Activated naive CD8-positive, alpha-beta T cell treated with anti-CD3 and anti-CD28 coated beads, Interleukin-2, amount 50 U/mL, for 16 hours (primary cell): ENCODE data around the gene AS3MT.
"Not testable (repeated sequence)": the region's sequence is repeated elsewhere in the genome, so short reads cannot be mapped to it uniquely, and the experiment has no call there.

Experiments used
- DNase-seq: peaks from one replicate; pipeline ENCODE4 v3.0.0-alpha.2; 2020; ENCODE audit warnings: low read depth, low spot score

The AS3MT gene

GRCh38 chr10:102855731-102856436 lies 13.4 kb upstream of the AS3MT start:
- not testable (repeated sequence) for DNase-seq

GRCh38 chr10:102856758-102857424 lies 12.4 kb upstream of the AS3MT start:
- DNase-seq = no peak

- no peak for DNase-seq
Observed at GRCh38 chr10:102859911-102860310, 9.4 kb upstream of the AS3MT start.

- no peak for DNase-seq
Observed at GRCh38 chr10:102863660-102864059, 5.6 kb upstream of the AS3MT start.

- no peak for DNase-seq
Observed at GRCh38 chr10:102865620-102866019, 3.6 kb upstream of the AS3MT start.

GRCh38 chr10:102868911-102869257 lies 386 bp upstream of the AS3MT start:
- no peak for DNase-seq

GRCh38 chr10:102870221-102870620 lies 951 bp downstream of the AS3MT start:
- DNase-seq = no peak

GRCh38 chr10:102872163-102872562 lies 2.9 kb downstream of the AS3MT start:
- no peak for DNase-seq

- DNase-seq = no peak
Observed at GRCh38 chr10:102876747-102877153, 7.5 kb downstream of the AS3MT start.

GRCh38 chr10:102878629-102879028 lies 9.4 kb downstream of the AS3MT start:
- DNase-seq = no peak

- no peak for DNase-seq
Observed at GRCh38 chr10:102880256-102880655, 11.0 kb downstream of the AS3MT start.

- DNase-seq = no peak
Observed at GRCh38 chr10:102888048-102888447, 18.8 kb downstream of the AS3MT start.

- DNase-seq = no peak
Observed at GRCh38 chr10:102894466-102895213, 25.4 kb downstream of the AS3MT start.

GRCh38 chr10:102900006-102900405 lies 30.7 kb downstream of the AS3MT start:
- DNase-seq = no peak

- DNase-seq = no peak
Observed at GRCh38 chr10:102904346-102904745, 35.1 kb downstream of the AS3MT start.

GRCh38 chr10:102906507-102906906 lies 37.2 kb downstream of the AS3MT start:
- DNase-seq = no peak

GRCh38 chr10:102914781-102915180 lies 45.5 kb downstream of the AS3MT start:
- DNase-seq = no peak

GRCh38 chr10:102916173-102916572 lies 46.9 kb downstream of the AS3MT start:
- no peak for DNase-seq

GRCh38 chr10:102917314-102917961 lies 48.2 kb downstream of the AS3MT start:
- DNase-seq = peak; percentile 61

GRCh38 chr10:102917962-102918816 lies 48.9 kb downstream of the AS3MT start, which contains the start of gene CNNM2:
CNNM2 (plus strand) TSS chr10:102918294; CDS start chr10:102918481, 187 bp downstream.
- peak; percentile 100 for DNase-seq

GRCh38 chr10:102918817-102919245 lies 49.6 kb downstream of the AS3MT start:
- DNase-seq = no peak
